Smooth muscle cell (in vitro differentiated cells): ENCODE measurements around the gene KLHL8. TPM values are rescaled to one million over a fixed set of nuclear protein-coding genes. Genes with fewer than 3 reads are reported as not detected.

Experiments used
- DNase-seq: peaks from one replicate; lab custom pipeline; 2025; ENCODE audit not compliant: unreplicated experiment; lab: John Stamatoyannopoulos, UW
- H2AFZ ChIP-seq: fragments of 200-600 bp; sonication (generic); 2 replicates; pipeline ENCODE4 v1.6.0; 2016; ENCODE audit warnings: antibody characterized with exemption, low read depth, mild to moderate bottlenecking
- H3F3A ChIP-seq: fragments of 200-600 bp; sonication (generic); 2 replicates; pipeline ENCODE4 v1.6.0; 2017; ENCODE audit warnings: antibody characterized with exemption, low read depth
- H3K27ac ChIP-seq: fragments of 200-600 bp; sonication (generic); 2 replicates; pipeline ENCODE4 v1.5.1; 2016; ENCODE audit warnings: low read depth, mild to moderate bottlenecking
- H3K27me3 ChIP-seq: fragments of 200-600 bp; sonication (generic); 2 replicates; pipeline ENCODE4 v1.6.1; 2016; ENCODE audit warnings: low read depth, mild to moderate bottlenecking
- H3K36me3 ChIP-seq: fragments of 200-600 bp; sonication (generic); 2 replicates; pipeline ENCODE4 v1.5.1; 2016; ENCODE audit warnings: low read depth
- H3K4me1 ChIP-seq: fragments of 200-600 bp; sonication (generic); 2 replicates; pipeline ENCODE4 v1.5.1; 2016; ENCODE audit warnings: low read depth
- H3K4me2 ChIP-seq: fragments of 200-600 bp; sonication (generic); 2 replicates; pipeline ENCODE4 v1.6.0; 2016; ENCODE audit warnings: mild to moderate bottlenecking
- H3K4me3 ChIP-seq: fragments of 200-600 bp; sonication (generic); 2 replicates; pipeline ENCODE4 v1.5.1; 2016; ENCODE audit warnings: mild to moderate bottlenecking
- H3K79me2 ChIP-seq: fragments of 200-600 bp; sonication (generic); 2 replicates; pipeline ENCODE4 v1.6.0; 2016; ENCODE audit warnings: low read depth, mild to moderate bottlenecking
- H3K9ac ChIP-seq: fragments of 200-600 bp; sonication (generic); 2 replicates; pipeline ENCODE4 v1.6.0; 2016; ENCODE audit warnings: low read depth
- H3K9me3 ChIP-seq: fragments of 200-600 bp; sonication (generic); replicated peaks from 2 replicates; pipeline ENCODE4 v1.5.1; 2016; ENCODE audit warnings: low read depth
- H4K20me1 ChIP-seq: fragments of 200-600 bp; sonication (generic); 2 replicates; pipeline ENCODE4 v1.6.0; 2016; ENCODE audit warnings: low read depth
- CTCF ChIP-seq: fragments of 200-600 bp; sonication (generic); IDR thresholded peaks from 2 replicates; pipeline ENCODE4 v1.5.1; 2017; ENCODE audit warnings: borderline replicate concordance, mild to moderate bottlenecking, antibody characterized with exemption; ENCODE audit not compliant: insufficient read depth, poor library complexity, severe bottlenecking
- WGBS: methylation state at CpG from one replicate; pipeline ENCODE4 v1.1.7; 2016; ENCODE audit warnings: low lambda C conversion rate; 5-methylcytosine and 5-hydroxymethylcytosine counted together
- polyA plus RNA-seq: library from polyadenylated mRNA; unstranded; fragments of >200 nt; fragmentation: Nextera tagmentation; extraction: Ambion mirVana; gene quantifications from 2 replicates; pipeline ENCODE4 v1.2.1, GENCODE V29; 2016
- total RNA-seq: library from RNA; depleted of rRNA; stranded (reverse); fragments of >200 nt; gene quantifications from 2 replicates; pipeline ENCODE4 v1.2.3, GENCODE V29; 2014

Gene KLHL8
- total and polyA plus RNA-seq, 2 experiments from 2014 or later, result 6.3 to 8.8 TPM

GRCh38 chr4:87118826-87119225 is 101.6 kb downstream of the KLHL8 start:
- peaks cover 2% of the 10 kb centered on the region for H4K20me1 ChIP-seq
- no peaks in the 10 kb centered on the region for H3K79me2 ChIP-seq
- DNase-seq, result no peak
- H2AFZ ChIP-seq, result no peak overlapping the region
- 94% methylated on average over 2 of the region's 2 CpGs for WGBS
- no peak overlapping the region for H3K4me3 ChIP-seq
- no peaks in the 10 kb centered on the region for H3K9me3 ChIP-seq
- H3K4me2 ChIP-seq, result no peak overlapping the region
- H3K36me3 ChIP-seq, result no peaks in the 10 kb centered on the region
- H3K9ac ChIP-seq, result no peak overlapping the region
- peak overlapping the region; percentile 23 for H3K27ac ChIP-seq
- H3K4me1 ChIP-seq, result no peaks in the 10 kb centered on the region
- no peaks in the 10 kb centered on the region for H3F3A ChIP-seq
- TF ChIP-seq CTCF, result no peak
- no peaks in the 10 kb centered on the region for H3K27me3 ChIP-seq

- no peak overlapping the region for H3K27ac ChIP-seq
- H3K4me2 ChIP-seq, result no peak overlapping the region
- no peaks in the 10 kb centered on the region for H3K36me3 ChIP-seq
- TF ChIP-seq CTCF, result no peak
- H3K9me3 ChIP-seq, result no peaks in the 10 kb centered on the region
- H4K20me1 ChIP-seq, result no peaks in the 10 kb centered on the region
- no peak for DNase-seq
- H3F3A ChIP-seq, result no peaks in the 10 kb centered on the region
- no peaks in the 10 kb centered on the region for H3K79me2 ChIP-seq
- no peak overlapping the region for H3K9ac ChIP-seq
- H3K4me3 ChIP-seq, result no peak overlapping the region
- H3K27me3 ChIP-seq, result no peaks in the 10 kb centered on the region
- H3K4me1 ChIP-seq, result no peaks in the 10 kb centered on the region
- WGBS, result 100% methylated on average over 1 of the region's 1 CpG
- no peak overlapping the region for H2AFZ ChIP-seq
These were observed 102.0 kb downstream of the KLHL8 start for GRCh38 chr4:87118421-87118820.

GRCh38 chr4:87117732-87118075 is 102.7 kb downstream of the KLHL8 start:
- H3K4me2 ChIP-seq, result no peak overlapping the region
- H3F3A ChIP-seq, result no peaks in the 10 kb centered on the region
- 92% methylated on average over 5 of the region's 5 CpGs for WGBS
- H3K79me2 ChIP-seq, result no peaks in the 10 kb centered on the region
- H3K36me3 ChIP-seq, result no peaks in the 10 kb centered on the region
- H3K9me3 ChIP-seq, result no peaks in the 10 kb centered on the region
- H3K27ac ChIP-seq, result peak overlapping the region; percentile 9
- H4K20me1 ChIP-seq, result no peaks in the 10 kb centered on the region
- H3K9ac ChIP-seq, result no peak overlapping the region
- no peak for DNase-seq
- H3K4me1 ChIP-seq, result no peaks in the 10 kb centered on the region
- TF ChIP-seq CTCF, result no peak
- no peaks in the 10 kb centered on the region for H3K27me3 ChIP-seq
- H3K4me3 ChIP-seq, result no peak overlapping the region
- H2AFZ ChIP-seq, result no peak overlapping the region

GRCh38 chr4:87117051-87117731 is 103.2 kb downstream of the KLHL8 start:
- TF ChIP-seq CTCF, result no peak
- no peak overlapping the region for H2AFZ ChIP-seq
- H3F3A ChIP-seq, result no peaks in the 10 kb centered on the region
- no peak overlapping the region for H3K9ac ChIP-seq
- DNase-seq, result no peak
- H3K27me3 ChIP-seq, result no peaks in the 10 kb centered on the region
- H3K36me3 ChIP-seq, result no peaks in the 10 kb centered on the region
- no peak overlapping the region for H3K4me3 ChIP-seq
- peak overlapping the region; percentile 9 for H3K27ac ChIP-seq
- 67% methylated on average over 8 of the region's 8 CpGs for WGBS
- H3K4me2 ChIP-seq, result peak overlapping the region; percentile 8
- H3K79me2 ChIP-seq, result no peaks in the 10 kb centered on the region
- H3K9me3 ChIP-seq, result no peaks in the 10 kb centered on the region
- no peaks in the 10 kb centered on the region for H3K4me1 ChIP-seq
- H4K20me1 ChIP-seq, result no peaks in the 10 kb centered on the region
